HepG2 (cell line): Measurements from ENCODE around the gene CLASP1.

Experiments
- CREBL2 ChIP-seq: sonication (generic); formaldehyde crosslinking; IDR thresholded peaks from 2 replicates; pipeline ENCODE4 v1.8.1; 2023; ENCODE audit warnings: missing genetic modification reagents, mild to moderate bottlenecking, borderline replicate concordance
- IKZF5 ChIP-seq: IDR thresholded peaks from 2 replicates; pipeline ENCODE4 v1.6.1; 2018; ENCODE audit warnings: missing genetic modification reagents, mild to moderate bottlenecking, missing compliant biosample characterization
- JUND ChIP-seq: sonication (generic); formaldehyde crosslinking; IDR thresholded peaks from 2 replicates; pipeline ENCODE4 v1.8.0; 2022; ENCODE audit warnings: mild to moderate bottlenecking, missing genetic modification reagents
- MAZ ChIP-seq, 2 experiments: sonication (generic) in 1 of 2; formaldehyde crosslinking in 1 of 2; IDR thresholded peaks; 2 replicates each; pipeline versions ENCODE4 v1.5.0 to v1.6.1; 2012 to 2020; ENCODE audit warnings: low read depth in 2 of 2, mild to moderate bottlenecking in 2 of 2, borderline replicate concordance in 1 of 2, improper control_type of control experiment in 1 of 2, low read length in 1 of 2, missing genetic modification reagents in 1 of 2, moderate library complexity in 1 of 2
- MBD4 ChIP-seq: IDR thresholded peaks from 2 replicates; pipeline ENCODE4 v1.6.1; 2012; ENCODE audit warnings: low read length, inconsistent platforms, borderline replicate concordance
- NFIC ChIP-seq: IDR thresholded peaks from 2 replicates; pipeline ENCODE4 v1.6.1; 2012; ENCODE audit warnings: mild to moderate bottlenecking, low read length, inconsistent platforms
- REST ChIP-seq, 2 experiments: IDR thresholded peaks; 2 replicates each; pipeline ENCODE4 v1.6.1; 2011 to 2012; ENCODE audit warnings: low read length in 2 of 2, borderline replicate concordance in 1 of 2, low read depth in 1 of 2, mild to moderate bottlenecking in 1 of 2, moderate library complexity in 1 of 2
- RNF2 ChIP-seq: fragments of 450-650 bp; conservative IDR thresholded peaks from 2 replicates; pipeline ENCODE4 v1.6.1; 2016; ENCODE audit warnings: low read depth
- TAF1 ChIP-seq: sonication (generic); formaldehyde crosslinking; IDR thresholded peaks from 2 replicates; pipeline ENCODE4 v1.4.0; 2020; ENCODE audit warnings: missing genetic modification reagents

GRCh38 chr2:121365061-121365460 is 284.2 kb downstream of the CLASP1 start:
- TF ChIP-seq TAF1 (CRISPR knock-in tag) (no peak), REST (IDR thresholded peaks at IDR 0.05; ENCODE audit: borderline replicate concordance in 1 of 2, low read depth in 1 of 2, low read length in 2 of 2) (no peak), RNF2 (no peak), JUND (no peak), NFIC (no peak), MBD4 (no peak), CREBL2 (CRISPR knock-in tag) (no peak), IKZF5 (CRISPR knock-in tag) (no peak), MAZ (IDR thresholded peaks at IDR 0.05; ENCODE audit: borderline replicate concordance, low read depth, low read length) (no peak), MAZ (CRISPR knock-in tag; IDR thresholded peaks at IDR 0.05; ENCODE audit: low read depth) (no peak)
